ENCODE measurements around the gene TAS2R1.

The TAS2R1 gene

GRCh38 chr5:9630251-9630650 lies at the start of gene TAS2R1:
TAS2R1 (minus strand) TSS chr5:9630351; CDS start chr5:9630032, 319 bp downstream.
- DNase-seq (ENCODE audit: low read depth) = no peak

- no peak for DNase-seq (ENCODE audit: low read depth)
Measured at GRCh38 chr5:9670371-9670770, 40.2 kb upstream of the TAS2R1 start.

DNA sequence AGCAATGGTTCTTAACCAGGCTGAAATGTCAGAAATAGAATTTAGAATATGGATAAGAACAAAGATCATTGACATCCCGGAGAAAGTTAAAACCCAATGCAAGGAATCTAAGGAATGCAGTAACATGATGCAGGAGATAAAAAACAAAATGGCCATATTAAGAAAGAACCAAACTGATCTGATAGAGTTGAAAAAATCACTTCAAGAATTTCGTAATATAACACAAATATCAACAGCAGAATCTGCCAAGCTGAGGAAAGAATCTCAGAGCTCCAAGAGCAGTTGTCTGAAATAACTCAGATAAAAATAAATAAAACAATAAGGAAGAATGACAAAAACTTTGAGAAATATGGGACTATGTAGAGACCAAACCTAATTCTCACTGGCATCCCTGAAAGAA lies 37.8 kb upstream of the TAS2R1 start:
- no peak for DNase-seq (ENCODE audit: low read depth)

DNA sequence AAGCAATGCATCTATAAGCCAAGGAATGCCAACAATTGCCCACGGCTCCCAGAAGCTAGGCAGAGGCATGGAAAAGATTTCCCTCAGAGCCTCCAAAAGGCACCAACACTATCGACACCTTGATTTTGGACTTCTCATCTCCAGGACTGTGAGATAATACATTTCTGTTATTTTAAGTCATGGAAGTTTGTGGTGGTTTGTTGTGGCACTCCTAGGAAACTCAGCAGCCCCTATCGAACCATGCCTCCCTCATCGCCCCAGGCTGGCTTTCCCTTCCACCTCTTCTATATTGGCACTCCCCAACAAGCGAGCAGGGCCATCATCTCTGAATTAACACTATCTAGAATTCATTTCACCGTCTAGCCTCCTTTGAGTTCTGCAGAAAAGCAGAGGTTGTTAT lies 33.7 kb upstream of the TAS2R1 start:
- DNase-seq (ENCODE audit: low read depth) = no peak

GRCh38 chr5:9661316-9662015 lies 31.3 kb upstream of the TAS2R1 start:
- DNase-seq (ENCODE audit: low read depth) = no peak

DNA sequence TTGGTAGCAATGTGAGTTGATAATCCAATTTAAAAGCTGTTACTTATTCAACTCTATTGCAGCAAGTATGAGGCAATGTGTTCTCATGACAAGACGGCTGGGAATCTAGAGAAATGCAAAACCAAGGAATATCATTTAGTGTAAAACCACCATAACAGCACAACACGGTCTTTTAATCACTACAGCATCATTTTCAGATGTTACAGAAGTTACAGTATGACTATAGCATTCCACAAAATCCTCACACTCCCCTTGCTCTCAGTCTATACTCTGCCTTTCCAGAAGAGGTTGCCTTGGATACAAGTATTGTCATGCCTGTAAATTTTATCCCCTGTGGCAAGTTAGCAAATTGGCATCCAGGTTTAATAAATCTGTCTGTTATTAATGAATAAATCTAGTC lies 28.6 kb upstream of the TAS2R1 start:
- no peak for DNase-seq (ENCODE audit: low read depth)

DNA sequence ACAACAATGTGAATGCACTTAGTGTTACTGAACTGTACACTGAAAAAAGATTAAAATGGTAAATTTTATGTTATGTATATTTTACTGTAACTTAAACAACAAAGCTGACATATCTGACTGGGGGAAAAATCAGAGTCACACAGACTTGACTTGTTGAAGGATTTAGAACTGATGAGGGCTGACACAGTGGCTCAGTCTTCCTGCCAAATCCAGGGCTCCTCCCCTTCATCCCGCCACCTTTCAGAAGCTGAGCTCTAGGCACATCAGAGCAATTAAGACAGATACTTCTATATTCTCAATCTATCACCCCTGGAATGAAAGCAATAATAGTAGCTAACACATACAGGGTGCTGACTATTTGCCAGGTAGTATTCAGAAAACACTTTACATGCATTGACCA lies 27.7 kb upstream of the TAS2R1 start:
- no peak for DNase-seq (ENCODE audit: low read depth)

DNA sequence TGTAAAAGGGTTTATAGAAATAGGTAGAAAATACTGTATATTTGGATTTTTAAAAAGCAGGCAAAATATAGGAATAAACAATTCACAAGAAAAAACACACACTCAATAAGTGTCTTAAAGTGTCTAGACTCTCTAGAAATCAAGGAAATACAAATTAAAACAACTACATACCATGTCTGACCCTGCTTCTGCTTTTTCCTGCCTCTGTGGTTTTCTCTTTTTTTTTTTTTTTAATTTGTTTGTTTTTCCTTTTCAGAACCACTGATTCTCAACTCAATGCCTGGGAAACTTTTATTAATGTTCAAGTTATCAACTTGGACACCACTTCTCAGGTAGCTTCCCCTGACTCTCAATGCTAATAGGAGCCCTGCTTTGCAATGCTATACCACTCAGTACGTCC lies 25.5 kb upstream of the TAS2R1 start:
- no peak for DNase-seq (ENCODE audit: low read depth)

- no peak for DNase-seq (ENCODE audit: low read depth)
Measured at GRCh38 chr5:9654886-9655285, 24.7 kb upstream of the TAS2R1 start.

- DNase-seq (ENCODE audit: low read depth) = peak; percentile 53
Measured at GRCh38 chr5:9653811-9654210, 23.7 kb upstream of the TAS2R1 start.

GRCh38 chr5:9653061-9653460 lies 22.9 kb upstream of the TAS2R1 start:
- DNase-seq (ENCODE audit: low read depth) = no peak

- DNase-seq (ENCODE audit: low read depth) = no peak
Measured at GRCh38 chr5:9652295-9652694, 22.1 kb upstream of the TAS2R1 start.

GRCh38 chr5:9646843-9647242 lies 16.7 kb upstream of the TAS2R1 start:
- no peak for DNase-seq (ENCODE audit: low read depth)

GRCh38 chr5:9644630-9645029 lies 14.5 kb upstream of the TAS2R1 start:
- DNase-seq (ENCODE audit: low read depth) = no peak

GRCh38 chr5:9642621-9643020 lies 12.5 kb upstream of the TAS2R1 start:
- no peak for DNase-seq (ENCODE audit: low read depth)

DNA sequence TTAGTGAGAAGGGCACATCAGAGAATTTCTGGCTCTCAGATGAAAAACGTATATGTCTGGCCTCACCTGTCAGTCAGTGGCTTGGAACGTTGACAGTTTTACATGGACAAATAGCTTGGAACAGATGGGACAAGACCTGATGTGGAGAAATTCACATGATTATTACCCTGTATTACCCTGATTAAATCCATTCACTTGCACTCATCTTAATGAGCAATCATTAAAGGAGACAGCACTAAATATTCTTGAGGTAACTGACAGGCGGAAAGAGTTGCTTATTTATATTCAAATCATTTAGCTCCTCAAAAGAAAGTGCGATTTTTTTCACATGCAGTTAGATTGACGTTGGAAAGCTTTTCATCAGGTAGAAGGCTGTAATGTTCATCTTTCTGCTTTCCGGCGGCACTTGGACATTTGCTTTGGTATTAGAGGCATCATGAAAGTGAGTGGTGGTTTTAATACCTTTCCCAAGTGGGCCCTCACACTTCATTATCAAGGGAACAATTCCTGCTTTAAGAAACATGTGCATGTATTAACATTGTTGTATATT lies 11.7 kb upstream of the TAS2R1 start:
- DNase-seq (ENCODE audit: low read depth) = no peak

DNA sequence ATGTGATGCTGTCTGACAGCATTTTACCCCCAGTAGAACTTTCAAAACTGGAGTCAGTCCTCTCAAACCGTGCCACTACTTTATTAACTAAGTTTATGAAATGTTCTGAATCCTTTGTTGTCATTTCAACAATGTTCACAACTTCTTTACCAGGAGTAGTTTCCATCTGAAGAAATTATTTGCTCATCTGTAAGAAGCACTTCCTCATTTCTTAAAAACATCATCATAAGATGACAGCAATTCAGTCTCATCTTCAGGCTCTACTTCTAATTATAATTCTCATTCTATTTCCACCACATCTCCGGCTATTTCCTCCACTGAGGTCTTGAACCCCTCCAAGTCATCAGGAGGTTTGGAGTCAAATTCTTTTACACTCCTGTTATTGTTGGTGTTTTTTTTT lies 2.3 kb upstream of the TAS2R1 start:
- DNase-seq (ENCODE audit: low read depth) = no peak

GRCh38 chr5:9627541-9627940 lies 2.6 kb downstream of the TAS2R1 start:
- DNase-seq (ENCODE audit: low read depth) = no peak

DNA sequence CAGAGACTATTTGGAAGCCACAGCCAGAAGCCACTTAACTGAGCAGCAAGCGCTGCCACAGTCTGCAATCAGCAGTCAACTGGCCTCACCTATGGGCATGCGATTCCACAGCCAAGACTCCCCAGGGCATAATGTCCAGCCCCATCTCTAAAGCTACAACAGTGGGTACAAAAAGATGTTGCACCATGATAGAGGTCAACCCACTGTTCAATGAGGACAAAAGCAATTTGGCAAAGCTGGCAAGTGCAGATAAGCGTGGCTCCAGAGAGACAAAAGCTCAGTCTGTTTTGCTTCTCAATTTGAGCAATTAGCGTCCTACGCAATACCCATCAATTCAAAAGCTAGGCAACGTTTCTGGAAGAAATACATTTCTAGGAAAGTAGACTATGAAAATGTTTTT lies 3.2 kb downstream of the TAS2R1 start:
- DNase-seq (ENCODE audit: low read depth) = no peak

- no peak for DNase-seq (ENCODE audit: low read depth)
Measured at GRCh38 chr5:9625731-9626130, 4.4 kb downstream of the TAS2R1 start.

DNA sequence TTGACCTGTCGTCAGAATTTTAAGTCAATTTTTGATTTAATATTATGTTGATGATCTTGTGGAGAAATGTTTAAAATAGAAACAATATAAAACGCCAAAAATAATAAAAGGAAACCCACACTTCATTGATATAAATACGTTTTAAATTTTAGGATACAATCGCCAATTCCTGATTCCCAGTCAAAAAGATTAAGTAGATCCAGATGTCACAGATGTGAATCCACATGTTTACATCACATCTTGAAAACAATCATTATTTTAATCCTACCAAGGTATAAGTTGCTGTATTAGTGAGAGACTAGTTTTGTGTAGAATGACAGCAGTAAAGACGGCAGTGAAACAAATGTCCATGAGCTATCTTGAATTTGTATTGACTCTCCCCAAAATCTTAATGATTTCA lies 4.9 kb downstream of the TAS2R1 start:
- DNase-seq (ENCODE audit: low read depth) = no peak

DNA sequence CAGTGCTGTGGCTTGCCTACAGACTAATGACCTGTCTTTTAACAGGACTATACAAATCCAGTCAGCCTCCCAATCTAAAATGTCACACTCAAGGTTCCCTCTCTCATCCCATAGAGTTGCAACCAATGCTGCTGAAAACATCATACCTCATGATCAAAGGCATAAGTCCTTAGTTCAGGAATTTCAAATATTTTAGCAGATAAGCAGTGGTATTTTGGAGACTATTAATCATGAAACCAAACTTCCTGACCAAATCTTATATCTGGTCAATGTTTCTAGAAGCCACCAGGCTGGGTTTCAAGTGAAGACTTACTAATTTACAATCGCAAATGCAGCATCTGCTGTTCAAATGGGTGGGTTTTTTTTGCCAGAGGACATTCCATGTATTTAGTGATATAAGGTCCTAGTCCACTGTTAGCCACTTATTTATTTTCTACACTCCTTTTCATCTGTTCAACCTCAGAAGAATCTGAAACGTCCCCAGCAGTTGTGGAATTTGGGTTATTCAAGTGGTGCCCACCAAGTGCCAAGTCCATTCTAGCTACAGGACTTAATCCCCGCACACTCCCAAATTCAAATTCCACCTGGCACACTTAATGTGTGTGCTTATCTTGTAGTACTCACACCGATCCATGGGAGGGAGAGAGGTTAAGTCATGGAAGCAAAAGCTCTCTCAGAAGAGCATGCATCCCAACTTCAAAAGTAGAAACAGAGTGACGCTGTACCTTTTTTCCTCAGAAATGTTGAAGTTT lies 5.8 kb downstream of the TAS2R1 start:
- DNase-seq (ENCODE audit: low read depth) = no peak

- no peak for DNase-seq (ENCODE audit: low read depth)
Measured at GRCh38 chr5:9623661-9624060, 6.5 kb downstream of the TAS2R1 start.

Data from stromal cell of bone marrow (primary cell).